Muscle layer of duodenum (tissue), 2 donors: ENCODE results near the gene RNF144A.
"Not testable (repeated sequence)": the region's sequence is repeated elsewhere in the genome, so short reads cannot be mapped to it uniquely, and the experiment has no call there.

ENCODE experiments used
- H3K27ac ChIP-seq: one replicate; pipeline ENCODE4 v1.7.0; 2013; ENCODE audit warnings: mild to moderate bottlenecking, low read length
- H3K27me3 ChIP-seq: one replicate; pipeline ENCODE4 v1.7.0; 2013; ENCODE audit warnings: low read depth, mild to moderate bottlenecking, control low read depth, low read length
- H3K36me3 ChIP-seq, 2 donors: one replicate each; pipeline ENCODE4 v1.7.0; 2013; ENCODE audit warnings: low read length in 2 of 2, control low read depth in 1 of 2, mild to moderate bottlenecking in 1 of 2; ENCODE audit not compliant: insufficient read depth in 2 of 2, control insufficient read depth in 1 of 2
- H3K4me1 ChIP-seq, 2 donors: one replicate each; pipeline ENCODE4 v1.7.0; 2013; ENCODE audit warnings: low read length in 2 of 2, mild to moderate bottlenecking in 2 of 2, control low read depth in 1 of 2, moderate library complexity in 1 of 2; ENCODE audit not compliant: insufficient read depth in 2 of 2, control insufficient read depth in 1 of 2
- H3K4me3 ChIP-seq, 2 donors: one replicate each; pipeline ENCODE4 v1.7.0; 2013; ENCODE audit warnings: low read length in 2 of 2, low read depth in 1 of 2, mild to moderate bottlenecking in 1 of 2
- H3K9me3 ChIP-seq, 2 donors: one replicate each; pipeline ENCODE4 v1.7.0; 2013; ENCODE audit warnings: low read length in 2 of 2, control low read depth in 1 of 2, mild to moderate bottlenecking in 1 of 2; ENCODE audit not compliant: control insufficient read depth in 1 of 2
- donor health status: healthy.

The RNF144A gene

GRCh38 chr2:6930923-6931647, 13.9 kb downstream of the RNF144A start:
- Histone ChIP-seq H3K4me1 (peaks cover 0 to 5% of the 10 kb centered on the region in 2 donors), H3K27me3 (no peaks in the 10 kb centered on the region), H3K4me3 (no peak overlapping the region), H3K36me3 (no peaks in the 10 kb centered on the region), H3K9me3 (no peaks in the 10 kb centered on the region), H3K27ac (no peak overlapping the region)

DNA sequence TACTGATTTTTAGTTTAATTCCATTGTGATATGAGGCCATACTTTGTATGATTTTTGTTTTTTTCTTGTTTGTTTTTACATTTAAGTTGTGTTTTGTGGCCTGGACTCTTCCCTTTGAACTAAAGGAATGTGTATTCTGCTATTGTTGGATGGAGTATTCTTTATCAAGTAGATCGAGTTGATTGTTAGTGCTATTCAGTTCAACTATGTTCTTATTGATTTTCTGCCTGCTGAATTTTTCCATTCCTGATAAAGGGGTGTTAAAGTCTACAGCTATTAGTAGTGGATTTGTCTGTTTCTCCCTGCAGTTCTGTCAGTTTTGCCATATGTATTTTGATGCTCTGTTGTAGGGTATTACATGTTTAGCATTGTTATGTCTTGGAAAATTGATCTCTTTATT, 14.5 kb downstream of the RNF144A start:
- Histone ChIP-seq H3K4me3 (no peak overlapping the region), H3K4me1 (peaks cover 0 to 5% of the 10 kb centered on the region in 2 donors), H3K27me3 (no peaks in the 10 kb centered on the region), H3K36me3 (no peaks in the 10 kb centered on the region), H3K9me3 (no peaks in the 10 kb centered on the region), H3K27ac (no peak overlapping the region)

GRCh38 chr2:6932206-6932605, 15.0 kb downstream of the RNF144A start:
- Histone ChIP-seq H3K36me3 (no peaks in the 10 kb centered on the region), H3K27me3 (no peaks in the 10 kb centered on the region), H3K4me3 (no peak overlapping the region), H3K27ac (no peak overlapping the region), H3K9me3 (no peaks in the 10 kb centered on the region), H3K4me1 (peaks cover 0 to under 1% of the 10 kb centered on the region in 2 donors)

- no peaks in the 10 kb centered on the region for H3K4me1 ChIP-seq
- H3K27me3 ChIP-seq: no peaks in the 10 kb centered on the region
- H3K27ac ChIP-seq: no peak overlapping the region
- H3K9me3 ChIP-seq: no peaks in the 10 kb centered on the region
- no peaks in the 10 kb centered on the region for H3K36me3 ChIP-seq
- no peak overlapping the region for H3K4me3 ChIP-seq
Observed at GRCh38 chr2:6932828-6933227, 15.6 kb downstream of the RNF144A start.

GRCh38 chr2:6933911-6934310, 16.7 kb downstream of the RNF144A start:
- H3K4me1 ChIP-seq: no peaks in the 10 kb centered on the region
- H3K4me3 ChIP-seq: no peak overlapping the region
- H3K36me3 ChIP-seq: no peaks in the 10 kb centered on the region
- H3K9me3 ChIP-seq: no peaks in the 10 kb centered on the region
- H3K27ac ChIP-seq: no peak overlapping the region
- no peaks in the 10 kb centered on the region for H3K27me3 ChIP-seq

DNA sequence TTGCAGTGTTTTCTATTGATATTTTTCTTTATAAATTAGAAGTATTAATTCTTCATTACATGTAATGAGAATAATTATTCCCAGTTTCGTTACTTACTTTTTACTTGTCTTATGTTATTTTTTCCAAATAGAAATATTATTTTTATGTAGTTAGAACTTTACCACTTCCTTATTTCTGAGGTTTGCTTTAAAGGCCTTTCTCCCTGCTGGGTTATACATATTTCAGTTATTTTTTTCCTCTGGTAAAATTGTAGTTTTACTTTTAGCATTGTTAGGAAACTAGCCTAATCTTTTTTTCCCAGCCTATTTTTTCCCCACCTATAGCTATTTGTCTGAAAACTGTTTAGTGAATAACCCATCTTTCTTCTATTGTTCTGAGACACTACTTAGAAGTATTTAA, 17.1 kb downstream of the RNF144A start:
- Histone ChIP-seq H3K4me3 (no peak overlapping the region), H3K27ac (no peak overlapping the region), H3K27me3 (no peaks in the 10 kb centered on the region), H3K36me3 (no peaks in the 10 kb centered on the region), H3K4me1 (no peaks in the 10 kb centered on the region), H3K9me3 (no peaks in the 10 kb centered on the region)

GRCh38 chr2:6934758-6935651, 17.8 kb downstream of the RNF144A start:
- no peaks in the 10 kb centered on the region for H3K36me3 ChIP-seq
- H3K4me3 ChIP-seq: no peak overlapping the region
- no peaks in the 10 kb centered on the region for H3K27me3 ChIP-seq
- no peak overlapping the region for H3K27ac ChIP-seq
- no peaks in the 10 kb centered on the region for H3K9me3 ChIP-seq
- H3K4me1 ChIP-seq: no peaks in the 10 kb centered on the region

GRCh38 chr2:6935652-6936020, 18.4 kb downstream of the RNF144A start:
- H3K36me3 ChIP-seq: not testable (repeated sequence)

DNA sequence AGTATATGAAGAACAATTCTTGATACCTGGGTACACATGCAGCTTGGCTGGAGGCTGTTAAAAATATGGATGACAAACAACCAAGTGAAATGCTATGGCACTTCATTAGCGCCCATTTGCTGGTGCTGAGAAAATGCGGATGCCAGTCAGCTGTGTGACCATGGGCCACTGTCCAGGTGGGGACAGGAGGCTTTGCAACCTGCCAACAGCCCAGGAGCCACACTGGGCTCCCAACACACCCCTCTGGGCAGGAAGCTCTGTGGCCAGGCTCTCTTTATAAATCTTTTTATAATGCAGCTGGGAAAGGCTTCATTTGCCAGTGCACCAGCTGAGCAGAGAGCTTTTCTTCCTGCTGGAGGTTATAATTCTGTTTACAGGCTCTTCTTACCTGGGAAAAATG, 19.9 kb downstream of the RNF144A start:
- H3K36me3 ChIP-seq: peaks cover 0 to 5% of the 10 kb centered on the region in 2 donors
- H3K4me1 ChIP-seq: no peaks in the 10 kb centered on the region
- no peaks in the 10 kb centered on the region for H3K9me3 ChIP-seq
- no peaks in the 10 kb centered on the region for H3K27me3 ChIP-seq
- no peak overlapping the region for H3K27ac ChIP-seq
- no peak overlapping the region for H3K4me3 ChIP-seq

More at GRCh38 chr2:6935652-6936020, 18.4 kb downstream of the RNF144A start:
- not testable (repeated sequence) for H3K4me3 ChIP-seq, H3K27me3 ChIP-seq, H3K9me3 ChIP-seq, H3K4me1 ChIP-seq, H3K27ac ChIP-seq

- Histone ChIP-seq H3K27ac (no peak overlapping the region), H3K27me3 (no peaks in the 10 kb centered on the region)
Observed at GRCh38 chr2:6937582-6937981, 20.4 kb downstream of the RNF144A start.

GRCh38 chr2:6939071-6939470, 21.9 kb downstream of the RNF144A start:
- H3K4me3 ChIP-seq: no peak overlapping the region
- H3K27me3 ChIP-seq: no peaks in the 10 kb centered on the region
- H3K36me3 ChIP-seq: peaks cover 0 to 13% of the 10 kb centered on the region in 2 donors
- H3K27ac ChIP-seq: no peak overlapping the region
- H3K4me1 ChIP-seq: peaks cover 0 to 1% of the 10 kb centered on the region in 2 donors
- H3K9me3 ChIP-seq: no peaks in the 10 kb centered on the region

More at GRCh38 chr2:6937582-6937981, 20.4 kb downstream of the RNF144A start:
- H3K9me3 ChIP-seq: no peaks in the 10 kb centered on the region
- no peak overlapping the region for H3K4me3 ChIP-seq
- H3K4me1 ChIP-seq: no peaks in the 10 kb centered on the region
- peaks cover 0 to 8% of the 10 kb centered on the region in 2 donors for H3K36me3 ChIP-seq
